Motor neuron (in vitro differentiated cells): ENCODE data around the gene TRDN. TPM values are rescaled to one million over a fixed set of nuclear protein-coding genes. Genes with fewer than 3 reads are reported as not detected.
A peak's percentile ranks its signal among the peaks of the same experiment; 100 is the strongest.
"Not testable (repeated sequence)": the region's sequence is repeated elsewhere in the genome, so short reads cannot be mapped to it uniquely, and the experiment has no call there.

Experiments
- ATAC-seq, 8 experiments: fragments of 200-7000 bp; cut with Tn5 transposase; replicated peaks in 6 of 8; 2 replicates each; pipeline ENCODE4 v1.8.0; 2021; ENCODE audit warnings: mild to moderate bottlenecking in 8 of 8, moderate library complexity in 8 of 8
- H3K27ac ChIP-seq, 2 donors: fragments of 250-450 bp; sonication (Bioruptor Pico); 2 replicates each; pipeline ENCODE4 v1.9.0; 2021; ENCODE audit warnings: antibody characterized with exemption in 2 of 2, mild to moderate bottlenecking in 2 of 2, moderate library complexity in 1 of 2
- H3K4me1 ChIP-seq, 2 donors: fragments of 250-450 bp; sonication (Bioruptor Pico); replicated peaks in 1 of 2; 2 replicates each; pipeline ENCODE4 v1.6.1; 2021; ENCODE audit warnings: antibody characterized with exemption in 2 of 2, mild to moderate bottlenecking in 2 of 2, moderate library complexity in 1 of 2
- H3K4me3 ChIP-seq, 5 donors: fragments of 250-450 bp; sonication (Bioruptor Pico); 2 replicates each; pipeline ENCODE4 v1.9.0; 2021; ENCODE audit warnings: antibody characterized with exemption in 5 of 5, mild to moderate bottlenecking in 5 of 5, moderate library complexity in 4 of 5
- WGBS, 10 experiments: fragments of 450-650 bp; shearing (Covaris generic); methylation state at CpG; one replicate each; pipeline ENCODE4 v1.0.0; 2022; 5-methylcytosine and 5-hydroxymethylcytosine counted together
- in situ Hi-C, 9 experiments: fragments of 400-800 bp; cut with MboI; loops; one replicate each; pipeline ENCODE4 v1.15.0; 2021; ENCODE audit warnings: low sequenced_read_pairs in 9 of 9, low pct_unique_long_range_greater_than_20kb in 2 of 9; ENCODE audit not compliant: unreplicated experiment in 9 of 9
- total RNA-seq, 8 experiments: library from RNA; unstranded; fragments of 300-600 nt; gene quantifications; 2 replicates each; pipeline versions ENCODE4 v1.2.3 to v1.2.4, GENCODE V29; 2022

TRDN gene
- total RNA-seq, 8 experiments from 2014 or later, result 0.90 to 2.8 TPM; not detected in 6

- Histone ChIP-seq H3K27ac (no peak overlapping the region), H3K4me1 (no peaks in the 10 kb centered on the region), H3K4me3 (no peak overlapping the region)
- in situ Hi-C loops, result no loop called here
- ATAC-seq, result no peak
These were observed 17.6 kb downstream of the TRDN start for GRCh38 chr6:123619156-123619555.

GRCh38 chr6:123616942-123617341 is 19.8 kb downstream of the TRDN start:
- ATAC-seq, result no peak
- 13 to 100% (median 78%) methylated on average over 1 to 3 of the region's 3 CpGs; no CpG with 5 or more reads in 1 of the 10 experiments for WGBS, 10 experiments

GRCh38 chr6:123616016-123616415 is 20.7 kb downstream of the TRDN start:
- in situ Hi-C loops, result no loop called here
- ATAC-seq, result no peak
- no peak overlapping the region for H3K27ac ChIP-seq
- H3K4me1 ChIP-seq, result no peaks in the 10 kb centered on the region
- WGBS, 10 experiments, result 8 to 82% (median 68%) methylated on average over 2 to 5 of the region's 5 CpGs; no CpG with 5 or more reads in 1 of the 10 experiments
- H3K4me3 ChIP-seq, result no peak overlapping the region

More at GRCh38 chr6:123616942-123617341, 19.8 kb downstream of the TRDN start:
- Histone ChIP-seq H3K27ac (no peak overlapping the region), H3K4me3 (no peak overlapping the region), H3K4me1 (no peaks in the 10 kb centered on the region)
- in situ Hi-C loops, result no loop called here

GRCh38 chr6:123610779-123611178 is 26.0 kb downstream of the TRDN start:
- no peak for ATAC-seq
- in situ Hi-C loops, result no loop called here
- Histone ChIP-seq H3K4me3 (no peak overlapping the region), H3K27ac (no peak overlapping the region), H3K4me1 (no peaks in the 10 kb centered on the region)

GRCh38 chr6:123604067-123604466 is 32.7 kb downstream of the TRDN start:
- 36 to 92% (median 61%) methylated on average over 2 to 6 of the region's 6 CpGs; no CpG with 5 or more reads in 1 of the 10 experiments for WGBS, 10 experiments
- no peak overlapping the region for H3K4me3 ChIP-seq
- peak in 4 of 8 experiments; percentile 56 to 76 (median 65) for ATAC-seq
- in situ Hi-C loops, result no loop called here
- H3K27ac ChIP-seq, result no peak overlapping the region
- no peaks in the 10 kb centered on the region for H3K4me1 ChIP-seq

GRCh38 chr6:123598011-123598410 is 38.7 kb downstream of the TRDN start:
- in situ Hi-C loops, result no loop called here
- Histone ChIP-seq H3K4me3 (no peak overlapping the region), H3K4me1 (no peaks in the 10 kb centered on the region), H3K27ac (no peak overlapping the region)
- no peak for ATAC-seq
- WGBS, 10 experiments, result 37 to 100% (median 90%) methylated on average over 1 to 3 of the region's 3 CpGs; no CpG with 5 or more reads in 2 of the 10 experiments

GRCh38 chr6:123594776-123595175 is 42.0 kb downstream of the TRDN start:
- no peaks in the 10 kb centered on the region for H3K4me1 ChIP-seq
- H3K4me3 ChIP-seq, result no peak overlapping the region
- in situ Hi-C loops, result no loop called here
- 6 to 89% (median 79%) methylated on average over 2 of the region's 2 CpGs for whole genome bisulfite sequencing, 10 experiments
- ATAC-seq, result no peak
- H3K27ac ChIP-seq, result no peak overlapping the region

- WGBS, 10 experiments, result 40 to 100% (median 75%) methylated on average over 1 to 2 of the region's 2 CpGs; no CpG with 5 or more reads in 1 of the 10 experiments
- Histone ChIP-seq H3K27ac (no peak overlapping the region), H3K4me3 (no peak overlapping the region), H3K4me1 (peaks cover 0 to 5% of the 10 kb centered on the region in 2 donors)
- in situ Hi-C loops, result no loop called here
- ATAC-seq, result no peak
These were observed 44.3 kb downstream of the TRDN start for GRCh38 chr6:123592426-123592825.

GRCh38 chr6:123589973-123590372 is 46.8 kb downstream of the TRDN start:
- 20 to 100% (median 83%) methylated on average over 1 to 5 of the region's 5 CpGs; no CpG with 5 or more reads in 3 of the 10 experiments for WGBS, 10 experiments
- in situ Hi-C loops, result no loop called here
- Histone ChIP-seq H3K4me3 (no peak overlapping the region), H3K27ac (no peak overlapping the region), H3K4me1 (peaks cover 0 to 5% of the 10 kb centered on the region in 2 donors)
- no peak for ATAC-seq

GRCh38 chr6:123589317-123589716 is 47.4 kb downstream of the TRDN start:
- 0 to 38% (median 0%) methylated on average over 1 of the region's 1 CpG; no CpG with 5 or more reads in 2 of the 10 experiments for WGBS, 10 experiments
- Histone ChIP-seq H3K27ac (no peak overlapping the region), H3K4me3 (no peak overlapping the region), H3K4me1 (peaks cover 0 to 5% of the 10 kb centered on the region in 2 donors)
- ATAC-seq, result no peak
- in situ Hi-C loops, result no loop called here

GRCh38 chr6:123588546-123588895 is 48.2 kb downstream of the TRDN start:
- H3K27ac ChIP-seq, result no peak overlapping the region
- in situ Hi-C loops, result no loop called here
- WGBS, 10 experiments, result 10 to 100% (median 89%) methylated on average over 1 of the region's 1 CpG; no CpG with 5 or more reads in 2 of the 10 experiments

GRCh38 chr6:123587838-123588545 is 48.8 kb downstream of the TRDN start:
- H3K27ac ChIP-seq, result no peak overlapping the region
- no peak overlapping the region for H3K4me3 ChIP-seq
- WGBS, 10 experiments, result 14 to 100% (median 96%) methylated on average over 1 to 3 of the region's 4 CpGs; no CpG with 5 or more reads in 2 of the 10 experiments
- H3K4me1 ChIP-seq, result peaks cover 0 to 5% of the 10 kb centered on the region in 2 donors
- no peak for ATAC-seq
- in situ Hi-C loops, result no loop called here

More at GRCh38 chr6:123588546-123588895, 48.2 kb downstream of the TRDN start:
- ATAC-seq, result no peak
- peaks cover 0 to 5% of the 10 kb centered on the region in 2 donors for H3K4me1 ChIP-seq
- H3K4me3 ChIP-seq, result no peak overlapping the region

- H3K4me3 ChIP-seq, in situ Hi-C loops, H3K27ac ChIP-seq, H3K4me1 ChIP-seq, ATAC-seq: not testable (repeated sequence)
- 55 to 94% (median 93%) methylated on average over 2 to 7 of the region's 8 CpGs; no CpG with 5 or more reads in 5 of the 10 experiments for WGBS, 10 experiments
These were observed 49.3 kb downstream of the TRDN start for GRCh38 chr6:123587407-123587806.

GRCh38 chr6:123580331-123580730 is 56.4 kb downstream of the TRDN start:
- in situ Hi-C loops, result no loop called here
- Histone ChIP-seq H3K4me3 (no peak overlapping the region), H3K4me1 (peaks cover 0 to 7% of the 10 kb centered on the region in 2 donors), H3K27ac (no peak overlapping the region)
- no peak for ATAC-seq
